ENCODE results near the gene ATP6AP2. TPM values are rescaled to one million over a fixed set of nuclear protein-coding genes. Genes with fewer than 3 reads are reported as not detected.

Gene ATP6AP2
- total RNA-seq, 1 experiment from 2014 or later: 72.7 TPM

GRCh38 chrX:40646489-40647306, 65.9 kb downstream of the ATP6AP2 start:
- intact Hi-C loops (cut with micrococcal nuclease; ENCODE audit: unreplicated experiment) (no loop called here), in situ Hi-C loops (cut with HindIII; ENCODE audit: low pct_unique_long_range_greater_than_20kb, low sequenced_read_pairs) (no loop called here)
- no peaks in the 10 kb centered on the region for H3K9me3 ChIP-seq (ENCODE audit: control insufficient read depth, insufficient read depth, low read depth, low read length)
- BruUV-seq (replicated peaks): no TSS peak
- H3K36me3 ChIP-seq (ENCODE audit: control insufficient read depth, insufficient read depth, low read length): no peaks in the 10 kb centered on the region
- peak overlapping the region; percentile 73 for H3K27ac ChIP-seq (ENCODE audit: low read length)
- H3K4me1 ChIP-seq (ENCODE audit: control insufficient read depth, insufficient read depth, low read length): no peaks in the 10 kb centered on the region
- DNase-seq (ENCODE audit: low read depth, low spot score): no peak
- H3K4me3 ChIP-seq (ENCODE audit: low read depth in 2 of 2, low read length in 2 of 2): peak overlapping the region; percentile 66 to 67
- H3K27me3 ChIP-seq (ENCODE audit: control insufficient read depth, insufficient read depth, low read length): no peaks in the 10 kb centered on the region
- TF ChIP-seq REST (IDR thresholded peaks at IDR 0.05; ENCODE audit: insufficient read depth in 1 of 2, low read depth in 2 of 2, low read length in 1 of 2) (no peak), SIN3A (IDR thresholded peaks at IDR 0.05; ENCODE audit: borderline replicate concordance, insufficient read depth, low read depth, low read length) (no peak), CTCF (IDR thresholded peaks at IDR 0.05) (no peak), POLR2AphosphoS5 (IDR thresholded peaks at IDR 0.05; ENCODE audit: low read depth, low read length) (no peak), TCF7L2 (IDR thresholded peaks at IDR 0.05; ENCODE audit: low read depth, low read length) (no peak)
- ChIA-PET POLR2A (no interaction called here), CTCF (interaction anchor here (0.7 kb wide), 1 partner anchor 103 kb away, joined by 4 read pairs; no protein-coding TSS in a partner anchor)
- ATAC-seq: peak; percentile 44; the same call in 1 of the 2 replicates

DNA sequence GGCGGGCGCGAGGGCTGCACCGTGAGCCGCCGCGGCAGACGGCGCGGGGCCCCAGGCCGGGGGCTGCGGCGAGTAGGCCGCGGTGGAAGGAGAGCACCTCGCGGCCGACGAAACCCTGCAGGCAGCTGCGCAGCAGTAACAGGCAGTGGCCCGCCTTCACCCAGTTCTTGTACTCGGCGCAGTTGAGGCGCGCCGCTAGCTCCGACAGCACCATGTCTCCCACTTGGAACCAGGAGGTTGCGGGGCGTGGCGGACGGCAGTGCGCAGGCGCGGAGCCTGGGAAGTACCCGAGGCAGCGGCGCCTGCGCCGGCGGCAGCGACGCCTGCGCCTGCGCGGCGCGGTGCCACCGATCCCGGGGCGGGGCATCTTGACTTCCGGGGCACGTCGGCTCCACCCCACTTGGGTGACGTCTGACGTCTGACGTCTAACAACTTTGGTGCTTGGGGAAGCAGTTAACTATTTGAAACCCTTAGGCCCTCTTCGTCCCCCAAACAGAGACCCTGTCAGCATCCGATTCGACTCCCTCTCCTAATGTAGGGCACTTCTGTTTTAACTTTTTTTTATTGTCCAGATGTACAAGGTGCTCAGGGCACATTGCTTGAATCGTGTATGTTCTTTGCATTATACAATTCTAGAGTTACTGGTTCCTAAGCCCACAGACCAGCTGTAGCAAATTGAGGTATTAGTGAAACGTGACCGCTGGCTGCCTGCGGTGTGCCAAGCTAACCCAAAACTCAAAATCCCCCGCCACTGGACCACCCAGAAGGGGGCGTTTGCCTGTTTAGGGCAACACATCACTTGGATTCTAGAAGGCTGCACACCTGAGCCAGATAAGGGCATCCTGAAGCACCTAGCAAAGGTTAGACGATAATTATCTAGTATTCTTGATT, 66.8 kb downstream of the ATP6AP2 start, which contains the start of gene CXorf38:
Gene CXorf38, minus strand, starts transcription at position 255 of the 891 bp plus-strand sequence. Its CDS starts 41 bp downstream, at position 214.
- in situ Hi-C loops (cut with HindIII; ENCODE audit: low pct_unique_long_range_greater_than_20kb, low sequenced_read_pairs): no loop called here
- Histone ChIP-seq H3K4me1 (ENCODE audit: control insufficient read depth, insufficient read depth, low read length) (no peaks in the 10 kb centered on the region), H3K36me3 (ENCODE audit: control insufficient read depth, insufficient read depth, low read length) (no peaks in the 10 kb centered on the region), H3K27me3 (ENCODE audit: control insufficient read depth, insufficient read depth, low read length) (no peaks in the 10 kb centered on the region), H3K4me3 (ENCODE audit: low read depth in 2 of 2, low read length in 2 of 2) (peak within 1 kb of the TSS; percentile 66 to 67), H3K9me3 (ENCODE audit: control insufficient read depth, insufficient read depth, low read depth, low read length) (no peaks in the 10 kb centered on the region), H3K27ac (ENCODE audit: low read length) (peak within 1 kb of the TSS; percentile 73)
- ATAC-seq: peak; percentile 90
- ChIA-PET CTCF (interaction anchor here (0.7 kb wide), 1 partner anchor 104 kb away, joined by 4 read pairs; no protein-coding TSS in a partner anchor), POLR2A (no interaction called here)
- DNase-seq (ENCODE audit: low read depth, low spot score): no peak
- peak; percentile 48; the same call in 1 of the 2 replicates for TF ChIP-seq POLR2AphosphoS5 (IDR thresholded peaks at IDR 0.05; ENCODE audit: low read depth, low read length)
- TF ChIP-seq REST (IDR thresholded peaks at IDR 0.05; ENCODE audit: insufficient read depth in 1 of 2, low read depth in 2 of 2, low read length in 1 of 2): no peak
- TF ChIP-seq TCF7L2 (IDR thresholded peaks at IDR 0.05; ENCODE audit: low read depth, low read length): no peak
- intact Hi-C loops (cut with micrococcal nuclease; ENCODE audit: unreplicated experiment): no loop called here
- BruUV-seq (replicated peaks): no TSS peak
